ENCODE results near the gene GNPTG. TPM values are rescaled to one million over a fixed set of nuclear protein-coding genes. Genes with fewer than 3 reads are reported as not detected.

Gene GNPTG
- total RNA-seq, 1 donor from 2014 or later, result 60.7 TPM

DNA sequence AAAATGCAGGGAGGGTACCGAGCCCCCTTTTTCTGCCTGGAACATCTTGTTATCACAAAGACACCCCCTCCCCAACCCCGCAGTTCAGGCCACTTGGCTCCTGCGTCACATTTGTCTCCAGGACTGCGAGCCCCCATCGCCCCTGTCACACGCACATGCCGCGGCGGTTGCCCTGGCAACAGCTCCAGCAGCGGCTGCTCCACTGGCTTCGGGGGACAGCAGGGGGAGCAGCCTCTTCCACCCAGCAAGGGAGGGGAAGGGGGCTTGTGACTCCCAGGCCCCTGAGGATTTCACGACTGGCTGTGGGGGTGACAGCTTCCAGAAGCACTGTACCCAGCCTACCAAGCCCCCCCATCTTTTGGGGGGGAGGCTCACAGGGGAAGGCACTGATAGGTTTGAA, 15.7 kb upstream of the GNPTG start:
- H3K9me3 Mint-ChIP-seq (ENCODE audit: low read depth), result no peaks in the 10 kb centered on the region
- TF ChIP-seq, protein P1, sequence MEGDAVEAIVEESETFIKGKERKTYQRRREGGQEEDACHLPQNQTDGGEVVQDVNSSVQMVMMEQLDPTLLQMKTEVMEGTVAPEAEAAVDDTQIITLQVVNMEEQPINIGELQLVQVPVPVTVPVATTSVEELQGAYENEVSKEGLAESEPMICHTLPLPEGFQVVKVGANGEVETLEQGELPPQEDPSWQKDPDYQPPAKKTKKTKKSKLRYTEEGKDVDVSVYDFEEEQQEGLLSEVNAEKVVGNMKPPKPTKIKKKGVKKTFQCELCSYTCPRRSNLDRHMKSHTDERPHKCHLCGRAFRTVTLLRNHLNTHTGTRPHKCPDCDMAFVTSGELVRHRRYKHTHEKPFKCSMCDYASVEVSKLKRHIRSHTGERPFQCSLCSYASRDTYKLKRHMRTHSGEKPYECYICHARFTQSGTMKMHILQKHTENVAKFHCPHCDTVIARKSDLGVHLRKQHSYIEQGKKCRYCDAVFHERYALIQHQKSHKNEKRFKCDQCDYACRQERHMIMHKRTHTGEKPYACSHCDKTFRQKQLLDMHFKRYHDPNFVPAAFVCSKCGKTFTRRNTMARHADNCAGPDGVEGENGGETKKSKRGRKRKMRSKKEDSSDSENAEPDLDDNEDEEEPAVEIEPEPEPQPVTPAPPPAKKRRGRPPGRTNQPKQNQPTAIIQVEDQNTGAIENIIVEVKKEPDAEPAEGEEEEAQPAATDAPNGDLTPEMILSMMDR (IDR thresholded peaks at IDR 0.05), result peak; percentile 27
- no peak overlapping the region for H3K4me3 Mint-ChIP-seq (ENCODE audit: unreplicated experiment)
- H3K27me3 Mint-ChIP-seq (ENCODE audit: low read depth), result peaks cover 29% of the 10 kb centered on the region
- no peaks in the 10 kb centered on the region for H3K36me3 Mint-ChIP-seq (ENCODE audit: low read depth)
- H3K4me1 Mint-ChIP-seq (ENCODE audit: low read depth), result peaks cover 4% of the 10 kb centered on the region
- DNase-seq (ENCODE audit: low spot score), result no peak
- no peak overlapping the region for H3K27ac Mint-ChIP-seq (ENCODE audit: unreplicated experiment)

DNA sequence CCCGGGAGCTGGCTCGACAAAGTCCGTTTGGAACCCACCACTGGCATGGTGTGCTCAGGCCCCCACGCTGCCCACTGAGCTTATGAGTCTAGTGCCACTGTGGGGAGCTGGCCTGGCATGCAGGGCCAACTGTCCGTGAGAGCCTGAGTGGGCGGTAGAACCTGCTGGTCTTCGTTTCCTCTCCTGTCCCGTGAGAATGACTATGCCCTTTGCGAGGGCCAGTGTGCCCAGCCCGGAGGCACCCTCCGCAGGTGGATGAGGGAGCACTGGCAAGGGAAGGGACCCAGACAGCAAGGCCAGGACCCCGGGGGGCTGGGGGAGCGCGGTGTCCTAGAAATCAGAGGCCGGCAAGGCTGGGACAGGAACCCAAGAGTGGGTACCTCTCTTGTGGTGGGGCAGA, 15.1 kb upstream of the GNPTG start:
- H3K4me1 Mint-ChIP-seq (ENCODE audit: low read depth), result peaks cover 4% of the 10 kb centered on the region

DNA sequence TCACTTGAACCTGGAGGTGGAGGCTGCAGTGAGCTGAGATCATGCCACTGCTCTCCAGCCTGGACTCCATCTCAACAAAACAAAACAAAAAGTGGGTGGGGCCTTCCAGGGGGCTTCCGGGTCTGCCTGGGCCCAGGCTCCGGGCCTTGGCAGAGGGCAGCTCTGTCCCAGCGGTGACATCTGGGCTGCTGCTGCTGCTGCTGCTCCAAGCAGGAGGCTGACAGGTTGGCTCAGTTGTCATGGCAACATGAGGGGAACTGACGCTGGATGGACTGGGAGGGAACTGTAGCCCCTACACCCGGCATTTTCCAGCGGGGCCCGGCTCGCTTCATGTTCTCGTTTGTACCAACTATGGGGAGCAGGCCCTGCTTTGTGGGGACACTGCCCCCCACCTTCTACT, 14.2 kb upstream of the GNPTG start:
- H3K36me3 Mint-ChIP-seq (ENCODE audit: low read depth), result no peaks in the 10 kb centered on the region
- no peaks in the 10 kb centered on the region for H3K9me3 Mint-ChIP-seq (ENCODE audit: low read depth)
- TF ChIP-seq, protein P1 (IDR thresholded peaks at IDR 0.05), result no peak
- peaks cover 6% of the 10 kb centered on the region for H3K4me1 Mint-ChIP-seq (ENCODE audit: low read depth)
- no peak for DNase-seq (ENCODE audit: low spot score)
- no peak overlapping the region for H3K27ac Mint-ChIP-seq (ENCODE audit: unreplicated experiment)
- H3K27me3 Mint-ChIP-seq (ENCODE audit: low read depth), result peaks cover 20% of the 10 kb centered on the region
- no peak overlapping the region for H3K4me3 Mint-ChIP-seq (ENCODE audit: unreplicated experiment)

More for the DNA sequence above, 15.1 kb upstream of the GNPTG start:
- Mint-ChIP-seq H3K4me3 (ENCODE audit: unreplicated experiment) (no peak overlapping the region), H3K9me3 (ENCODE audit: low read depth) (no peaks in the 10 kb centered on the region), H3K36me3 (ENCODE audit: low read depth) (no peaks in the 10 kb centered on the region), H3K27ac (ENCODE audit: unreplicated experiment) (no peak overlapping the region), H3K27me3 (ENCODE audit: low read depth) (peaks cover 27% of the 10 kb centered on the region)
- TF ChIP-seq, protein P1 (IDR thresholded peaks at IDR 0.05), result no peak
- DNase-seq (ENCODE audit: low spot score), result no peak

DNA sequence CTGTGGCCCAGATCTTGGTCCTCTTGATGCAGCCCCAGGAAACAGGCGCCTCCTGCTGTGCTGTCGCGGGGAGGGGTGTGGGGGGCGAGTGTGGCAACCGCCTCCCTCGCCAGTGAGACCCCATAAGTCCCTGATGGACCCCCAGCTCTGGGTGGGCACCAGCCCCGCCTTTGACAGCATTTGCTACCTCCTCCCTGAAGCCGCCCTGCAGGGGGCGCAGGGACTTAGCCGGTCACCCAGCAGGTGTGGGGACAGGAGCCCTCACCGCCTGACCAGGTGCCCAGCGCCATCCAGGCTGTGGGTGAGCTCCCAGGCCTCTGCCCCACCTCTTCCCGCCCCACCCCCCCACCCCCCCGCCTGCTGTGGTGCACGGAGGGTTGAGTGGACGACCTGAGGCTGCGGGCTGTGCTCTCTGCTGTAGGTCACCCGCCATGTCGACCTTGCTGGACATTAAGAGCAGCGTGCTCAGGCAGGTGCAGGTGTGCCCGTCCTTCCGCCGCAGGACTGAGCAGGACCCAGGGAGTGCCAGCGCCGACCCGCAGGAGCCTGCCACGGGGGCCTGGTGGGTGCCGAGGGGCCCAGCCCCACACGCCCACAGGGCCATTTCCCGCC, 13.5 kb upstream of the GNPTG start:
- H3K27me3 Mint-ChIP-seq (ENCODE audit: low read depth), result peaks cover 19% of the 10 kb centered on the region
- H3K27ac Mint-ChIP-seq (ENCODE audit: unreplicated experiment), result no peak overlapping the region
- H3K4me1 Mint-ChIP-seq (ENCODE audit: low read depth), result peaks cover 10% of the 10 kb centered on the region
- H3K36me3 Mint-ChIP-seq (ENCODE audit: low read depth), result no peaks in the 10 kb centered on the region
- DNase-seq (ENCODE audit: low spot score), result no peak
- H3K9me3 Mint-ChIP-seq (ENCODE audit: low read depth), result no peaks in the 10 kb centered on the region
- TF ChIP-seq, protein P1 (IDR thresholded peaks at IDR 0.05), result peak; percentile 75
- no peak overlapping the region for H3K4me3 Mint-ChIP-seq (ENCODE audit: unreplicated experiment)

DNA sequence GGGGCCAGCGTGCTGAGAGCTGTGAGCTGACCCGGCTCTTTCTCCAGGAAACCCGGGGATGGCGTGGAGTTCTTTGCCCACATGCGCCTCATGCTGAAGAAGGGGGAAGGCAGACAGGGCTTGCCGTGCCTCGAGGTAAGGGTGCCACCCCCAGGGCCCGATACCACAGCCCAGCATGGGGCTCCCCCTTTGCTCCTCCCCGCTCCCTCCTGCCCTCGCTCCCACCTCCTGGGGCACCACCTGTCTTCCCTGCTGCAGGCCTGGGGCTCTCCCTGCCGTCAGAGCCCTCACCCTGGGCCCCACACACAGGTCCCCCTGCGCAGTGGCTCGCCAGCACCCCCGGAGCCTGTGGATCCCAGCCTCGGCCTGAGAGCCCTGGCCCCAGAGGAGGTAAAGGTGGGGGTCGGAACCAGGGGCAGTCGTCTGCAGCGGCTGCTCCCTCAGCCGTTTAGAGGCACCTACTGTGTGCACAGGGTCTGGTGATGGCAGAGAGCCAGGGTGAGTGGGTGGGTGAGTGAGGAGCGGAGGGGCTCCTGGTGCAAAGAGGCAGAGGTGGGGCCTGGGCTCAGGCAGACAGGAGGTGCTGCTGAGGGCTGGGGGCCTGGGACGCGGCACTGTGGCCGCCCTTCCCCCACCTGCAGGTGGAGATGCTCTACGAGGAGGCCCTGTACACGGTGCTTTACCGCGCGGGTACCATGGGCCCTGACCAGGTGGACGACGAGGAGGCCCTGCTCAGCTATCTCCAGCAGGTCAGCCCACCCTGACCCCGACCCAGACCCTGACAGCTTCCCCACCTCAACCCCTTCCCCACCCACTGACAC, 12.7 kb upstream of the GNPTG start:
- no peak for DNase-seq (ENCODE audit: low spot score)
- Mint-ChIP-seq H3K9me3 (ENCODE audit: low read depth) (no peaks in the 10 kb centered on the region), H3K27me3 (ENCODE audit: low read depth) (peaks cover 19% of the 10 kb centered on the region), H3K4me3 (ENCODE audit: unreplicated experiment) (no peak overlapping the region), H3K27ac (ENCODE audit: unreplicated experiment) (no peak overlapping the region), H3K36me3 (ENCODE audit: low read depth) (no peaks in the 10 kb centered on the region), H3K4me1 (ENCODE audit: low read depth) (peaks cover 14% of the 10 kb centered on the region)
- TF ChIP-seq, protein P1 (IDR thresholded peaks at IDR 0.05), result no peak
